NCI-H226 (cell line): ENCODE results near the gene MBOAT1.

Source experiments
- DNase-seq: peaks from one replicate; pipeline ENCODE4 v3.0.0-alpha.2; 2015

MBOAT1 gene

DNA sequence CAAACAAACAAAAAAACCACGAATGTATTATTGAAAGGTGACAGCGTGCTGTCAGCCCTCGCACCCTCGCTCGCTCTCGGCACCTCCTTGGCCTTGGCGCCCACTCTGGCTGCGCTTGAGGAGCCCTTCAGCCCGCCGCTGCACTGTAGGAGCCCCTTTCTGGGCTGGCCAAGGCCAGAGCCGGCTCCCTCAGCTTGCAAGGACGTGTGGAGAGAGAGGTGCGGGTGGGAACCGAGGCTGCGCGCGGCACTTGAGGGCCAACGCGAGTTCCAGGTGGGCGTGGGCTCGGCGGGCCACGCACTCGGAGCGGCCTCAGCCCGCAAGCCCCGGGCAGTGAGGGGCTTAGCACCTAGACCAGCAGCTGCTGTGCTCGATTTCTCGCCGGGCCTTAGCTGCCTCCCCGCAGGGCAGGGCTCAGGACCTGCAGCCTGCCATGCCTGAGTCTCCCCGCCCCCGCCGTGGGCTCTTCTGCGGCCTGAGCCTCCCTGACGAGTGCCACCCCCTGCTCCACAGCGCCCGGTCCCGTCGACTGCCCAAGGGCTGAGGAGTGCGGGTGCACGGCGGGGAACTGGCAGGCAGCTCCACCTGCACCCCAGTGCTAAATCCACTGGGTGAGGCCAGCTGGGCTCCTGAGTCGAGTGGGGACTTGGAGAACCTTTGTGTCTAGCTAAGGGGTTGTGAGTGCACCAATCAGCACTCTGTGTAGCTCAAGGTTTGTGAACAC, 20.9 kb upstream of the MBOAT1 start:
- no peak for DNase-seq

DNA sequence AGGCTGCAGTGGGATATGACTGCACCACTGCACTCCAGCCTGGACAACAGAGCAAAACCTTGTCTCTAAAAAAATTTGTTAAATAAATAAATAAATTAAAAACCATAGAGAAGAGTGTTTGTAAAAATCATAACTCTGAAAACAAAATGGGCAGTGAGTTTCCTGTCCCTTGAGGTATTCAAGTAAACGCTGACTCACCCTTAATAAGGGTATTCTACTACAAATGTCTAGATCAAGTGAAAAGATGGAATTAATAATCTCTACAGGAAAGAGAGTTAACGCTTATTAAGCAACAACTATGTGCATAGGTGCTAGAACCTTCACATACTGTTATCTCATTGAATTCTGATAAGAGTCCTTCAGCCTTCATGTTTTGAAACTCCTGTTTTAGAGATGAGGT, 19.9 kb upstream of the MBOAT1 start:
- DNase-seq: no peak

DNA sequence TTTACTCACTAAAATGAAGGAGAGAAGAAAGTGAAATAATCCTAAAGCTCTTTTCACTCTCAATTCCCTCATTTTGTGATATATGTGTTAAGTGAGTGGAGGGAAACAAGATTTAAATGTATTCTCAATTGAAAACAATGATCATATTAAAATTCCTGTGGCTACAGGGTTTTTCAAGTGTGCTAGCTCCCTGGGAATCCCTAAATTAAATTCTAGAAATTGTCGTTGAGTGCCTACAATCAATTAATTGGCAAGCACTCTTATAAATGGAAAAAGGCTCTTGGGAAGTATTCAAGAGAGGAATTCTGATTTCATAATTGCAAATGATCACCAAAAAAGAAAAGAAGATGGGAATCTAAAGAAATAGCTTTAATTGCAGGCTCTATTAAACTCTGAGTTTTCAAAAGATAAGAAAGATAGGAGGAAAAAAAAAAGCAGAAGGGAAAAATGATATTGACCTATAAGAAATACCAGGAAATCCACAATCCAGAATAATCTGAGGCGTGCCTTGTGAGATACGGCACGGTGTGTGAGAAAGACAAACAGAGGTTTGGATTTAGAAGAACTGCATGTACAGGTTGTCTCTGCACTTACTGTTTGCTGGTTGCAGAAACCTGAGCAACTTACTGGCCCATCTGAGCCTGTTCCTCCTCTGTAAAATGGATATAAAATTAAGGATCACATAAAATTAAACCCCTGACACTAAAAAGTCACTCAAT, 18.3 kb upstream of the MBOAT1 start:
- no peak for DNase-seq

DNA sequence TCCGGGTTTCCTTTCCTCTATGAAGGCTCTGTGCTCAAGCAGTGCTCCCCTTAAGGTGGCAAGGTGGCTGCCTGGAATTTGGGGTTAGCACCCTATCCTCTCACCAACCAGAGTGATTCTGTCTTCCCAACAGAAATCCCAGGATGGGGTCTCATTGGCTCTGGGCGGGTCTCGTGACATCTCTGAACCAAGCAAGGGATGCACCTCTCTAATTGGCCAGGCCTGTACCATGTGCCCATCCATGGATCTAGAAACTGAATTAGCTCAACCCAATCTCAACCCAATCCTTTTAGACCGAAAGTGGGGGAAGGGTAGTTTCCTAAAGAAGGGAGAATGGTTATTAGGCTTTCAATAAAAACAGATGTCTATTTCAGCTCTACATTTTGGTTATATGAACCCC, 17.6 kb upstream of the MBOAT1 start:
- no peak for DNase-seq

DNA sequence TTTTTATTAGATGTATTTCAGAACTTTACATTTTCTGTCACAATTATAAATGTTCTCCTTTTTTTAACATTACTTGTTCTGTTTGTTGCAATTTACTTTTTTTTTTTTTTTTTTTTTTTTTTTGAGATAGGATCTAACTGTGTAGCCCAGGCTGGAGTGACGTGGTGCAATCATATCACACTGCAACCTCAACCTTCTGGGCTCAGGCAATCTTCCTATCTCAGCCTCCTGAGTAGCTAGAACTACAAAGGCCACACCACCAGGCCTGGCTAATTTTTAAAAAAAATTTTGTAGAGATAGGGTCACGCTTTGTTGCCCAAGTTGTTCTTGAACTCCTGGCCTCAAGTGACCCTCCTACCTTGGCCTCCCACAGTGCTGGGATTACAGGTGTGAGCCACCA, 15.1 kb upstream of the MBOAT1 start:
- no peak for DNase-seq

DNA sequence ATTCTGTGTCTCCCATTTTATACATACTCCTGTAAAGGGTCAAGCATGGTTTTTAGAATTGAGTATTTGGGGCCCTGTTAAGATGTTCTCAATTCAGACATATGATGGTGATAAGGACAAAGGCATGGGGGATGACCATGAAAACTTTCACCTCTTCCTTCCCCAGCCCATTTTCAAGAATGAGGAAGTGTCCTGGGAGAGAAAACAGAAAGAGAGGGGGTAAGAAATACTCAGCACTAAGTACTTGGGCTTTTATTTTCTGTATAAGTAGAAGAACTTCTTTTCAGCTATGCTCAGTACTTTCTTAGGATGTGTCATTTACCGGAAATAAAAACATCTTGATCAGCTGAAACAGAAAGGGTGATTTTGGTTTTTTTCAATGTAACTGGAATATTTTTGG, 10.9 kb upstream of the MBOAT1 start:
- DNase-seq: no peak

DNA sequence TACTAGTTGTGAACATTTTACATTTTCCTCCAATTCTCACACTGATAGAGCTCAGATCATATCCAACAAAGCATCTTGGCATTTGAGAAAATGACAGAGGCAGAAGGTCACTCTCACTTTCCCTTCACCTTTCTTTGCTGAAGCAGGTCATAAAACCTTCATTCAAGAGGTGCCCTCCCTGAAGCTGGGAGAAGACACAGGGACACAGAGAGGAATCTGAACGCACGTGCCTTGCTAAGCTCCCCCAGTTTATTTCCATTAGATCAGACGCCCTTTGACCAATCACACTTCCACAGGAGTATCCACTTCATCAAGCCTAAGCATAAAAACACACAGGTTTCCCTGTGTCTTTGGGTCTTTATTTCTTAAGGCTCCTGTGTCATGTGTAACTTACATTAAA, 9.2 kb upstream of the MBOAT1 start:
- no peak for DNase-seq

DNA sequence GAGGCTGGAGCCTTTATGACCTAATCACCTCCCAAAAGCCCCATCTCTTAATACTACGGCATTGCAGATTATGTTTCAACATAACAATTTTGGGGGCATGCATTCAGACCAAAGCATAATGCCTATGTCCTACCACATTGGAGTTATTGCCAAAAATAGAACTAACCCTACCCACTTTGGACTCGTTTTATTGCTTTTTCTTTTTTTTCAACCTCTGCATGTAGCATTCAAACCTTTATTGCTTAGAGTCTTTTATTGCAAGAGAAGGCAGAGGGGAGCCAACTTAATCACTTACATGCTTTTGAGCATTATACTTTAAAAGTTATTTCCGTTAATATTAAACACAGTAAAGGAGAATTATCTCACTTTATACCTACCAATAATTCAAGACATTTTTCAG, 8.1 kb upstream of the MBOAT1 start:
- DNase-seq: no peak

DNA sequence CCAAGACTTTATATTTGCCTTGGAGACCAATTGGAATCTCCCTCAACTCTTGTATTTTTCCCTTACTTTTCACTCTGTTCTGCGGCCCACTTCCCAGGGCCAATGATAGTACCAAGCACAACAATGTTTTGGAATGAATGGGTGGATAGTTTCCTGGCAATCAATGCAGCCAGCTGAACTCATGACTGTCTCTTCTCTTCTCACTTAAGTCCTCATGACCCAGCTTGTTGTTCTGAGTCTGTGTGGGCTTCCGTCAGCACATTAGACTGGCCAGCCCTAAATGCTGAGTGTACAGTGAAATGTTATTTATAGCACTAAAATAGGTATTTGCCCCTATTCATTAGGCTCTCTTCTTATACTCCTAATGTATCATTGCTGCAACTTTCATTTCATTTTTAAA, 5.6 kb upstream of the MBOAT1 start:
- no peak for DNase-seq

DNA sequence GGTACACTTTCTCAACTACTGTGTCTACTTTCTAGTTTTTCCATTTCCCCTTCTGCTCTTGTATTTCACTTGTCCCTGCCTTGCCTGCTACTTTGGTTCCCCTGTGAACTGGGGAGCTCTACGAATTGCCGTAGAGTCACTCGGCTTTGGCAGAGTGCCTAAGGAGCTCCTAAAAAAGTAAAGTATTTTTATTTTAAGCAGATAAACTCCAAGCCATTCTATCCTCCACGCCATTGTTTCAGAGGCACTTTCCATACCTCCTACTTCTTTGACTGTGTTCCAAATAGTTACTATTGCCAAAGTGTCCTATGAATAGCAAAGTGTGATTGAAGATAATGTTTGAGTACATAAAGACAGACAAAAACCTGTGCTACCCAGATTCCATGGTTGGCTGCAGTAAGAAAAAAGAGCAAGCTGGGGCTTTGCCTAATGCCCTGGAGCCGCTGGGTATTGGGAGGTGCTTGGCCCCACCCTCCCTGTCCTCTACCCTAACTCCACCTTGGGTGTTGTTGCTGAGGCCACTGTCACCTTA, 5.1 kb upstream of the MBOAT1 start:
- no peak for DNase-seq

DNA sequence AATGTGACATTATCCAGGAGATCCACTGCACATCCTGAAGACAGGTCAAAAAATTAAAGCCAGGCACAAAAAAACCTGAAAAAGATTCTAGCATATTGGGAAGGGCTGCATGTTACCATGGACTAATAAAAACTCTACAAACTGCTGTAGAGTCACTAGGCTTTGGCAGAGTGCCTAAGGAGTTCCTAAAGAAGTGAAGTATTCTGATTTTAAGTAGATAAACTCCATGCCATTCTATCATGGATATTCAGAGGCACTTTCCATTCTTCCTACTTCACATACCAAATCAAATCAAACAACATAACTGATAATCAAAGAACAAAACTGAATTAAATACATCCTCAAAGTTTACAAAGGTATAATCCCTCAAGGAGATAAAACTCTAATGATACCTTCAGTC, 3.0 kb upstream of the MBOAT1 start:
- DNase-seq: no peak

DNA sequence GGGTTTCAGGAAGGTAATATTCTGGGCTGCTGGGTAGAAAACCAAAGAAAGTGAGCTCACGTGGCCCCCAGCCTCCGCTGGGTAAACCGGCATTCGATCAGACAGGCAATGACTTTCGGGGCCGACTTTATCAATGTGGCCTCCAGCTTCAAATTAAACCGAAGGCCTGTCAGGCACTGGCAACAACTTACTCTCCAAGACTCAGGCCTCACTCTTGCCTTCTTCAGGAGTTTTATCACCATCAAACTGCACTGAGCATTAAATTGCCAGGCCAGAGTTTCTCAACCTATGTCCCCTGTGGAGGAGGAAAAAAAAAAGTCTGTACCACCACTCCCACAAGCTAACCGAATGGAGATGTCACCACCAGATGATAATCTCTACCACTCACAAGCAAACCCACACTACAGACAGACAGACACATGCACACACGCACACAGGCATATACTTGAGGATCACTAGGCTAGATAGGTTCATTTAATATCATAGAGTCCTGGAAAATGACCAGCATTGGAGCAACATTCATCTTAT, 1.1 kb upstream of the MBOAT1 start:
- DNase-seq: no peak

DNA sequence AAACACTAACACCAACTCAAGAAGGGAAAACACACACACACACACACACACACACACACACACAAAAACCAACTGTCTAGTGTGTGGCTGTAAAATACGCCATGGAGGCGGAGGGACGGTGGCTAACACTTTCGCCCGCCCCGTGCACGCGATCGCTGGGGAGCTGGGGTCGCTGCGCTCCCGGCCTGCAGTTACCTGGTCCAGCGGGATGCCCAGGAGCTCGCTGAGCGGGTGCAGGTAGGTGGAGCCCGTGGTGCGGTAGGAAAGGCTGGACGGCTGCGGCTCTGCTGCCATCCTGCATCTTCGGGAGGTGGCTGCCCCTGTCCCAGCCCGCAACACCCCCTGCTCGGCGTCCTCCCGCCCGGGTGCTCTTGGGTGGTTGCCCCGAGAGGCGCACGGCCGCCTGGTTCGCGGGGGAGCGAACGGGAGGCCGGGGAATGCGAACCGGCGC, 303 bp downstream of the MBOAT1 start:
- DNase-seq: no peak

DNA sequence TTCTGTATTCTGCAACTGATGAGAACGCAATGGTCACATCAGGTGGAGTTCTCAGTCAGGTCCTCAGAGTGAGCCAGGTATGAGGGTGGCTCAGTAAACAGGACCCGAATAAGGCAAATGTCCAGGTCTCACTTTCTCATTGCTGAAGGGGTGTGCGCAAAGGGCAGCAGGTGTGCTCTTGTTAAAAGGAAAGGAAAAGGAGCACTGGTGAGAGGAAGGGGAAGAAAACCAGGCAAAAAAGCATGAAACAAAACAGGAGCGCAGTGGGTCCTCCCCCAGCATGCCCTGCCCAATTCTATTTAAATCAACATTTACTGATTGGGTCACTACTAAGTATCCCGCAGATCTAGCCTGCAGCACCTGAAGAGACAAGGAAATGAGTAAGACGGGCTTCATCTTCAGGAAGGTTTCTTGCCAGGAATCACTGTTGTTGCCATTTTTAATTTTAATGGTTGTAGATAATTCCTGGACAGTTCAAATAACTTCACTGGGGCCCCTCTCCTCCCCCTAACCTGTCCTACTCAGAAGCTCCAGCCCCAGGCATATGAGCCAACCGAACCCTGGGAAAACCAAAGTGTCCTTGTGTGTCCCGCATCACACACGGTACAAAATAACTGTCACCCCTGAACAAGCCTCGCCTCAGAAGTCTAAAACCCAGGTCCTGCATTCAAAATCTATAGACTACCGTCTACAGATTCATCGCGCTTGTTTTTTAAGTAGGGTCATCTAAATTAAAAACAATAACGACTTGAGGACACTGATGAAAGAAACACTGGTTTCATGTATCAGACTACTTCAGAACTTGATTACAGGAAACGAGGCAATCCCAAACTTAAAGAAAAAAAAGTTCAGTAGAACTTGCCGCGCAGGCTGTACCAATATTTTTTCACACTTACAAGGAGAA, 980 bp downstream of the MBOAT1 start:
- no peak for DNase-seq

DNA sequence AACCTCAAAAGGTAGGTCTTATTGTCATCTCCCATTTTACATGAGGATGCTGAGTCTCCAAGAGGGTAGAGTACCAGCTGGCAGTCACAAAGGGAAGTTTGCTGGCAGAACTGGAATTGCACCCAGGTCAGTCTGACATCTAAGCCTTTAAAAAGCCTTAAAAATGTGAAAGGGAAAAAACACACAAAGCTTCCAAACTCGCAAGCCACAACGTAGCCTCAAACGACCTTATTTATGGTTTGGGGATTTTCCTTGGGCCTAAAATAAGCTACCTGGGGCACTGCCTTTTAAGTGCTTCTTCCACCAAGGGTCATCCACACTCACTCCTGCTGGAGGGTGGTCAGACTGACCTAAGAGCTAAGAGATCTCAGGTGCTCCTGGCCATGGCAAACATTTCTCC, 2.1 kb downstream of the MBOAT1 start:
- DNase-seq: no peak

DNA sequence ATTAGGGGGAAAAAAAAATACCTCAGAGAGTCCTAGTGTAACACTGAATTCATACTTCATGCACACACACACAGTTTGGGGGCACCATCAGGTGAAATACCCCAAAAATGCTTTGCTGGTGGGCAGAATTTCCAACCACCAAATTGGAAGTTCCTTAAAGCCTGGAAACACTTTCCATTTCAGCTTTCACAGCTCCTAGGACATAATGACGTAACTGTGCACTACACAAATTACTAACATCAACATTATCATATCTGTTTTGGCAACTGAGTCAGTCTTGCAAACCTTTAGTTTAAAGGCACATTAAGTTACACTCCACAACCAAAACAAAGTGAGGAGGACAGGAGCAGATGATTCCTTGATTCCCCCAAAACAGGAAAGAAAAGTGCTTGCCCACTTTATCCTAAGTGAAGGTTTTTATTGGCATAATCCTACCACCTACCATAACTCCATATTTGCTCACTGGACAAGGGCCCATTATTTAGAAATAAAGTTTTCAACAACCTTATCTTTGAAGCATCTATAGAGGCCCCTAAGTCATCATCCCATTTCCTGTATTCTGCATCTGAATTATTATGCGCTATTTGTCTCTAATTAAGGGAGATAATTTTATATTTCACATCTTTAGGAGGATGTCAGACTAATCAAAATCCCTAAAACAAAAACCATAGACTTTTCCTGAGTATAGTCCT, 3.4 kb downstream of the MBOAT1 start:
- DNase-seq: no peak

DNA sequence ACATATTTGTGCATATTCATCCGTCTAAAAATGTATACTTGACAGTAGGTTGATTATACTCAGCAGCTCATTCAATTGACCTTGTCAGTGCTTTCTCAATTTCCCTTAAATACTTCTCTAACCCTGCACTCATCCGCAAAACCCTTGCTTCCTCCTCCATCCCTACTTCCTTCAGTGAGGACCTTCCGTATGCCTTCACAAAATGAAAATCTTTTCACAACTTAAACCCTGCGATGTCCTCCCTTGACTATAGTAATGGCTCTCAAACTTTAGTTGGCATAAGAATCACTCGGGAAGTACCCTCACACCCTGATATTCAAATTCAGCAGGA, 5.2 kb downstream of the MBOAT1 start:
- no peak for DNase-seq

DNA sequence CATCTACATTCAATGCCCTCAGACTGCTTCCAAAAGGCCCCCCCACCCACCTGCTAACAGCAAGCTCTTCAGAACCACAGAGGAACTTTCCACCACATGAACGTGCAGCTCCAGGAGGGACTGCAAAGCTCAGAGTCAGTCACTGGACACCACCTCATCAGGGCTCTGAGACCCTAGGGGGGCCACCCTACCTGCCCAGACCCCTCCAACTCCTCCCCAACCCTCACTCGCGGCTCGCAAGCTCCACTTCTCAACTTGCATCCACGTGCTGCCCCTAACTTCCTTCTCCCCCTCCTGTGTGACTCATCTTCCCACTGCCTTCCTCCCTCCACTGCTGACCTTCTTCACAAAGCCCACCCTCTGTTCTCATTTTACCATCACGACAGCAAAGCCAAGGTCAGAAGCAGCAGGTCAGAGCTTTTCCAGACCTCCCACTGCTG, 6.5 kb downstream of the MBOAT1 start:
- DNase-seq: no peak

DNA sequence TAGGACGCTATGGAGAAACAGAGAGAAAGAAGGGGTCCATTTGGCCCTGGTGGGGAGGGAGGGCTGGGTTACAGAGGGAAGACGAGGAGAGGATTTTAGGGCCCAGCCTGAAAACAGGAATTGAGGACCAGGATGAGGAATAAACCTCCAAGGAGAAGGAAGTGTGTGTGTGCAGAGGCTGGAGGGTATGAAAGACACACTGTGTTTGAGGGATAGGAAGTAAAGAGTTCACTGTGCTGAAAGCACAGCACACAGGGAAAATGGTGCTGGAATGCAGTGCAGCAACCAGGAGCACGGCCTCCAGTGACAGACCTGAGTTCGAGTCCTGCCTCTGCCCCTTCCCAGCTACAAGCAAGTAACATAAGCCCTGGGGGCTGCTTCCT, 7.8 kb downstream of the MBOAT1 start:
- no peak for DNase-seq

DNA sequence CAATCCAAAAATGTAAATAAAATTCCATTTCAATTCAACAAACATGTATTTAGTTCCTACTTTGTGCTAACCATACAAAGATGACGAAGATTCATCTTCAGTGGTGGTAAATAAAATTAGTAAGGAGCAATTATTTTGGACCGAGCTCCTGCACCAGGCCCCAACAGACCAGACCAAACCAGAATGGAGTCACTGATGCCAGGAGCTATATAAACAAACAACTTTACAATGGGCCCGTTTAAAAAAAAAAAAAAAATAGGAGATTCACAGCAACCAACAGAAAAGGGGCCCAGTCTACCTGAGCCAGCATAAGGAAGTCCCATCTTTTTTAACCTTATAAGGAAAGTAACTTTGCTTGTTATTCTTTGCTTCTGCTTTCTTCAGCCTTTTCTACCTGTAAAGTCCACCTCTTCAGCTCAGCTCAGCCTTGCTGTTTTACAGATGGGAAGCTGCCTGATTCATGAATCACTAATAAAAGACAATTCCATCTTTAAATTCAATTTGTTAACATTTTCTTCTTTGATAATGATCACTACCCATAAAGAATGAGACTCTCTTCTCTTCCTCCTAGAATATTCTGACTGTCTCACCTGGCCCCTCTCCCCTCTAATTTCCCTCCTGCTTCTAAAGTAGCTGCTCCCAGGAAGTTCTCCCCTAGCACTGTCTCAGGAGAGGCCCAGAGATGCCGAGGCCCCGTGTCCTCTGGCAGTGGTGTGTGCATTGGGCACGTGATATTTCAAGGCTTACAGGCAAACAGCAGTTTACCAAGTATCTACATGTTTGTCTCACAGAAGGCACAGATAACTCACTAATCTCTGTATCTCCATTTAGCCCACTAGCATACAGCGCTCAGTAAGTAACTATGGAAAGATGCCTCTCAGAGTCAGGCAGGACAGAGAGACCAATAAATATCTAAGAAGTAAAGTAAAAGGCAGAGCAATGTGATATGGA, 8.4 kb downstream of the MBOAT1 start:
- no peak for DNase-seq

DNA sequence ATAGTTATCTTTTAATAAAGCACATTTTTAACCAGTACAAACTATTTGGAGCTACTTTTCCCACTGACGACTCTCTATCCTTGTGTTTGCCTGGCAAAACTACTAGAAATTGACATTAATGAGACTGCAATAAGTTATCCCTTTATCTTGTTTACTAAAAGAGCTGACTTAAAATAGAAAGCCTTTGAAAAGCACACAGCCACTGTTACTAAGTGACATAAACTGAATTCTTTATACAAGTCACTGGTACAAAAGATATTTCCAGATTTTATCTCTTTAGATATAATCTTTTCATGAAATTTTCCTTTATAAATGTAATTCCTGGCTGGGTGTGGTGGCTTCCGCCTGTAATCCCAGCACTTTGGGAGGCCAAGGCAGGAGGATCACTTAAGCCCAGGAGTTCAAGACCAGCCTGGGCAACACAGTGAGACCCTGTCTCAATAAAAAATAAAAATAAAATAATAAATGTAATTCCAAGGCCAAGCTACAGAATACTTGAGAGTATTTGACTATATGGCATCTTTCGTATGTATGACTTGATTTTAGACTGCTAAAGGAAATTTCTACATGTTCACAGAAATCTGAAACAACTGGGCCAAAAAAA, 9.5 kb downstream of the MBOAT1 start:
- no peak for DNase-seq
